ENCODE results near the gene RPS6KA1. TPM values are rescaled to one million over a fixed set of nuclear protein-coding genes. Genes with fewer than 3 reads are reported as not detected.

Gene RPS6KA1
- total and polyA plus RNA-seq, 9 donors, result 4.5 to 11.1 (median 6.6) TPM

- Histone ChIP-seq H3K27me3 (ENCODE audit: control insufficient read depth, insufficient read depth, low read length) (no peaks in the 10 kb centered on the region), H3K4me1 (ENCODE audit: control insufficient read depth, insufficient read depth, low read length) (no peaks in the 10 kb centered on the region), H3K9me3 (replicated peaks; ENCODE audit: control insufficient read depth, low read depth, low read length) (no peaks in the 10 kb centered on the region), H3K27ac (ENCODE audit: low read length) (no peak overlapping the region), H3K36me3 (ENCODE audit: control insufficient read depth, insufficient read depth, low read length) (peaks cover 8% of the 10 kb centered on the region), H3K4me3 (ENCODE audit: low read length) (no peak overlapping the region)
- 85% methylated on average over 3 of the region's 3 CpGs for WGBS (ENCODE audit: insufficient coverage)
- DNase-seq, result no peak
These were observed 21.4 kb downstream of the RPS6KA1 start for GRCh38 chr1:26550946-26551345.

- H3K4me3 ChIP-seq (ENCODE audit: low read length), result no peak overlapping the region
- H3K9me3 ChIP-seq (replicated peaks; ENCODE audit: control insufficient read depth, low read depth, low read length), result no peaks in the 10 kb centered on the region
- DNase-seq, result no peak
- WGBS (ENCODE audit: insufficient coverage), result no CpG with 5 or more reads among the region's 6 CpGs
- H3K27ac ChIP-seq (ENCODE audit: low read length), result no peak overlapping the region
- H3K4me1 ChIP-seq (ENCODE audit: control insufficient read depth, insufficient read depth, low read length), result no peaks in the 10 kb centered on the region
- peaks cover 8% of the 10 kb centered on the region for H3K36me3 ChIP-seq (ENCODE audit: control insufficient read depth, insufficient read depth, low read length)
- no peaks in the 10 kb centered on the region for H3K27me3 ChIP-seq (ENCODE audit: control insufficient read depth, insufficient read depth, low read length)
These were observed 23.2 kb downstream of the RPS6KA1 start for GRCh38 chr1:26552720-26553119.

- no peaks in the 10 kb centered on the region for H3K4me1 ChIP-seq (ENCODE audit: control insufficient read depth, insufficient read depth, low read length)
- no peak overlapping the region for H3K4me3 ChIP-seq (ENCODE audit: low read length)
- H3K27ac ChIP-seq (ENCODE audit: low read length), result no peak overlapping the region
- no peak for DNase-seq
- 79% methylated on average over 13 of the region's 14 CpGs for WGBS (ENCODE audit: insufficient coverage)
- no peaks in the 10 kb centered on the region for H3K9me3 ChIP-seq (replicated peaks; ENCODE audit: control insufficient read depth, low read depth, low read length)
- no peaks in the 10 kb centered on the region for H3K27me3 ChIP-seq (ENCODE audit: control insufficient read depth, insufficient read depth, low read length)
- H3K36me3 ChIP-seq (ENCODE audit: control insufficient read depth, insufficient read depth, low read length), result peaks cover 8% of the 10 kb centered on the region
These were observed 24.6 kb downstream of the RPS6KA1 start for GRCh38 chr1:26553942-26554682.

GRCh38 chr1:26554781-26555180 lies 25.2 kb downstream of the RPS6KA1 start:
- DNase-seq, result no peak
- H3K36me3 ChIP-seq (ENCODE audit: control insufficient read depth, insufficient read depth, low read length), result peaks cover 8% of the 10 kb centered on the region

GRCh38 chr1:26555550-26555981 lies 26.0 kb downstream of the RPS6KA1 start:
- H3K9me3 ChIP-seq (replicated peaks; ENCODE audit: control insufficient read depth, low read depth, low read length), result no peaks in the 10 kb centered on the region
- peaks cover 8% of the 10 kb centered on the region for H3K36me3 ChIP-seq (ENCODE audit: control insufficient read depth, insufficient read depth, low read length)
- H3K4me3 ChIP-seq (ENCODE audit: low read length), result no peak overlapping the region
- DNase-seq, result no peak
- no peak overlapping the region for H3K27ac ChIP-seq (ENCODE audit: low read length)
- H3K4me1 ChIP-seq (ENCODE audit: control insufficient read depth, insufficient read depth, low read length), result no peaks in the 10 kb centered on the region
- H3K27me3 ChIP-seq (ENCODE audit: control insufficient read depth, insufficient read depth, low read length), result no peaks in the 10 kb centered on the region
- WGBS (ENCODE audit: insufficient coverage), result 90% methylated on average over 6 of the region's 11 CpGs

More at GRCh38 chr1:26554781-26555180, 25.2 kb downstream of the RPS6KA1 start:
- WGBS (ENCODE audit: insufficient coverage), result 88% methylated on average over 4 of the region's 10 CpGs
- H3K27ac ChIP-seq (ENCODE audit: low read length), result no peak overlapping the region
- no peak overlapping the region for H3K4me3 ChIP-seq (ENCODE audit: low read length)
- no peaks in the 10 kb centered on the region for H3K27me3 ChIP-seq (ENCODE audit: control insufficient read depth, insufficient read depth, low read length)
- no peaks in the 10 kb centered on the region for H3K9me3 ChIP-seq (replicated peaks; ENCODE audit: control insufficient read depth, low read depth, low read length)
- no peaks in the 10 kb centered on the region for H3K4me1 ChIP-seq (ENCODE audit: control insufficient read depth, insufficient read depth, low read length)

GRCh38 chr1:26556111-26556510 lies 26.6 kb downstream of the RPS6KA1 start:
- Histone ChIP-seq H3K27me3 (ENCODE audit: control insufficient read depth, insufficient read depth, low read length) (no peaks in the 10 kb centered on the region), H3K27ac (ENCODE audit: low read length) (no peak overlapping the region), H3K4me3 (ENCODE audit: low read length) (no peak overlapping the region), H3K36me3 (ENCODE audit: control insufficient read depth, insufficient read depth, low read length) (peaks cover 9% of the 10 kb centered on the region), H3K4me1 (ENCODE audit: control insufficient read depth, insufficient read depth, low read length) (no peaks in the 10 kb centered on the region), H3K9me3 (replicated peaks; ENCODE audit: control insufficient read depth, low read depth, low read length) (no peaks in the 10 kb centered on the region)
- DNase-seq, result no peak
- 88% methylated on average over 2 of the region's 2 CpGs for WGBS (ENCODE audit: insufficient coverage)

GRCh38 chr1:26557008-26557407 lies 27.4 kb downstream of the RPS6KA1 start:
- Histone ChIP-seq H3K4me1 (ENCODE audit: control insufficient read depth, insufficient read depth, low read length) (no peaks in the 10 kb centered on the region), H3K36me3 (ENCODE audit: control insufficient read depth, insufficient read depth, low read length) (peaks cover 13% of the 10 kb centered on the region), H3K27ac (ENCODE audit: low read length) (no peak overlapping the region), H3K9me3 (replicated peaks; ENCODE audit: control insufficient read depth, low read depth, low read length) (no peaks in the 10 kb centered on the region), H3K27me3 (ENCODE audit: control insufficient read depth, insufficient read depth, low read length) (no peaks in the 10 kb centered on the region), H3K4me3 (ENCODE audit: low read length) (no peak overlapping the region)
- no peak for DNase-seq
- 91% methylated on average over 10 of the region's 14 CpGs for WGBS (ENCODE audit: insufficient coverage)

GRCh38 chr1:26558685-26559048 lies 29.1 kb downstream of the RPS6KA1 start:
- Histone ChIP-seq H3K36me3 (ENCODE audit: control insufficient read depth, insufficient read depth, low read length) (peaks cover 10% of the 10 kb centered on the region), H3K27me3 (ENCODE audit: control insufficient read depth, insufficient read depth, low read length) (no peaks in the 10 kb centered on the region), H3K9me3 (replicated peaks; ENCODE audit: control insufficient read depth, low read depth, low read length) (no peaks in the 10 kb centered on the region), H3K4me1 (ENCODE audit: control insufficient read depth, insufficient read depth, low read length) (no peaks in the 10 kb centered on the region), H3K27ac (ENCODE audit: low read length) (no peak overlapping the region), H3K4me3 (ENCODE audit: low read length) (no peak overlapping the region)
- DNase-seq, result no peak
- 88% methylated on average over 6 of the region's 13 CpGs for WGBS (ENCODE audit: insufficient coverage)

- Histone ChIP-seq H3K36me3 (ENCODE audit: control insufficient read depth, insufficient read depth, low read length) (peaks cover 5% of the 10 kb centered on the region), H3K27ac (ENCODE audit: low read length) (no peak overlapping the region)
These were observed 30.8 kb downstream of the RPS6KA1 start for GRCh38 chr1:26560403-26560780.

GRCh38 chr1:26570287-26570686 lies 40.7 kb downstream of the RPS6KA1 start:
- no peak overlapping the region for H3K27ac ChIP-seq (ENCODE audit: low read length)
- H3K36me3 ChIP-seq (ENCODE audit: control insufficient read depth, insufficient read depth, low read length), result no peaks in the 10 kb centered on the region
- H3K27me3 ChIP-seq (ENCODE audit: control insufficient read depth, insufficient read depth, low read length), result no peaks in the 10 kb centered on the region
- 87% methylated on average over 3 of the region's 4 CpGs for WGBS (ENCODE audit: insufficient coverage)
- H3K4me1 ChIP-seq (ENCODE audit: control insufficient read depth, insufficient read depth, low read length), result peaks cover 11% of the 10 kb centered on the region
- H3K9me3 ChIP-seq (replicated peaks; ENCODE audit: control insufficient read depth, low read depth, low read length), result no peaks in the 10 kb centered on the region
- H3K4me3 ChIP-seq (ENCODE audit: low read length), result no peak overlapping the region
- no peak for DNase-seq

More at GRCh38 chr1:26560403-26560780, 30.8 kb downstream of the RPS6KA1 start:
- Histone ChIP-seq H3K9me3 (replicated peaks; ENCODE audit: control insufficient read depth, low read depth, low read length) (no peaks in the 10 kb centered on the region), H3K27me3 (ENCODE audit: control insufficient read depth, insufficient read depth, low read length) (no peaks in the 10 kb centered on the region), H3K4me1 (ENCODE audit: control insufficient read depth, insufficient read depth, low read length) (no peaks in the 10 kb centered on the region), H3K4me3 (ENCODE audit: low read length) (no peak overlapping the region)
- 100% methylated on average over 3 of the region's 3 CpGs for WGBS (ENCODE audit: insufficient coverage)
- DNase-seq, result no peak

Measured in muscle of leg (tissue), 11 donors.